Measurements from ENCODE around the gene PGF. TPM values are rescaled to one million over a fixed set of nuclear protein-coding genes. Genes with fewer than 3 reads are reported as not detected.

The PGF gene
- total RNA-seq, 1 donor from 2014 or later: 4.7 TPM

DNA sequence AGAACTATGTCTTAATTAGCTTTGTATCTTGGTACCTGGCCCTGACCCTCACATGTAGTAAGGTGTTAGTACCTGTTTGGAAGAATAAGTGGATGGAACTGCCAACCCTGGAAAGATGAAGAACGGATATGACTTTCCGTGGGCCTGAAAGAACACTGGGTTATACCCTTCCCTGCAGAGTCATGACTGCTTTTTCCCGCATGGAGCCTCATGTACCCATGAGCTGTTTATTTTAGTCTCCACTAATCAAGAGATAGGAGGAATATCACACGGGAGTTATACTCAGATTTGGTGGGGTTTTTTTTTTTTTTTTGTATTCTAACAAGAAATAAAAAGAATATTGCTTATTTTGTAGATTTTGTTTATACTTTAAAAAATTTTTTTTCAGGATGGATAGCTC, 57.8 kb downstream of the PGF start:
- intact Hi-C loops (cut with DNase I): no loop called here
- no peak for ATAC-seq
- no peak for DNase-seq
- Histone ChIP-seq H3K27ac (no peak overlapping the region), H3K4me1 (no peaks in the 10 kb centered on the region), H3K9me3 (no peaks in the 10 kb centered on the region), H3K27me3 (no peaks in the 10 kb centered on the region), H3K4me3 (no peak overlapping the region), H3K36me3 (peaks cover 100% of the 10 kb centered on the region)
- TF ChIP-seq, protein P1, sequence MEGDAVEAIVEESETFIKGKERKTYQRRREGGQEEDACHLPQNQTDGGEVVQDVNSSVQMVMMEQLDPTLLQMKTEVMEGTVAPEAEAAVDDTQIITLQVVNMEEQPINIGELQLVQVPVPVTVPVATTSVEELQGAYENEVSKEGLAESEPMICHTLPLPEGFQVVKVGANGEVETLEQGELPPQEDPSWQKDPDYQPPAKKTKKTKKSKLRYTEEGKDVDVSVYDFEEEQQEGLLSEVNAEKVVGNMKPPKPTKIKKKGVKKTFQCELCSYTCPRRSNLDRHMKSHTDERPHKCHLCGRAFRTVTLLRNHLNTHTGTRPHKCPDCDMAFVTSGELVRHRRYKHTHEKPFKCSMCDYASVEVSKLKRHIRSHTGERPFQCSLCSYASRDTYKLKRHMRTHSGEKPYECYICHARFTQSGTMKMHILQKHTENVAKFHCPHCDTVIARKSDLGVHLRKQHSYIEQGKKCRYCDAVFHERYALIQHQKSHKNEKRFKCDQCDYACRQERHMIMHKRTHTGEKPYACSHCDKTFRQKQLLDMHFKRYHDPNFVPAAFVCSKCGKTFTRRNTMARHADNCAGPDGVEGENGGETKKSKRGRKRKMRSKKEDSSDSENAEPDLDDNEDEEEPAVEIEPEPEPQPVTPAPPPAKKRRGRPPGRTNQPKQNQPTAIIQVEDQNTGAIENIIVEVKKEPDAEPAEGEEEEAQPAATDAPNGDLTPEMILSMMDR (IDR thresholded peaks at IDR 0.05): no peak

DNA sequence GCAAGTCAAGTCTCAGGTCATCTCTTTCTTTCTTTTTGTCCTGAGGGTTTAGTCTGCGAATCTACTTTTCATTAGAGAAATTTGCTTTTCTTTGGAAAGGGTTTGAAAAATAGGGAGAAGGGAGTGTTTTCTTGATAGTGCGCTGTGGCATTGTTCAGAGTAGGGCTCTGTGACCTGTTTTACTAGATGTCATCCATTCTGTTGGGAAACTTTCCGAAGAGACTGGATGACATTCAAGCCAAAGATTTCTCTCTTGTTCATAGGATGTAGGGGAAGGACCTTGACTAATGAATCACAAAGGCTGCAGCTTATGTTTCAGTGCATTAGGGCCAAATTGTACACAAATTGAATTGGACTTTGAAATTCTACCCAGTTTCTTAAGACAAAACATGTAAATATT, 59.0 kb downstream of the PGF start:
- peaks cover 100% of the 10 kb centered on the region for H3K36me3 ChIP-seq
- ATAC-seq: no peak
- intact Hi-C loops (cut with DNase I): no loop called here

DNA sequence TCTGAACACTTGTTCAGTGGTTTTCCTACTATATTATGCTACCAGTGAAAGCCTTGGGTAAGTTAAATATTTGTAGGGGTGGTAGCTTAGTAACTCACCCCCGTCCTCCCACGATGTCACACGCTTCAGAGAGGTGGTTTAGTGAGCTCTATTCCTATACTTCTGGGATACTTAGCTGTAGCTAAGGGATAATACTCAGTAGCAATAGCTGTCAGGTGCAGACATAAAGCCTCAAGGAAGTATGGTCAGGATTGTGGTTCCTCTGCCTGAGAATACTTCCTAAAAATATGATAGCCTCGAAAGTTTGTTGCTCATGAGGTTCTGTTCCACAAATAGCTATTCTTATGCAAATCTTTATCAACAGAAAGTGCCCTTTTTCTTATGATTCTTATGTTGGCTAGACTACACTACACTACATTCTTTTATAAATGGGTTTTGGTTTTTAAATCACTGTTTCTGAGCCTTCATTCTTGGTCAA, 61.7 kb downstream of the PGF start:
- H3K27ac ChIP-seq: no peak overlapping the region
- peaks cover 100% of the 10 kb centered on the region for H3K36me3 ChIP-seq
- intact Hi-C loops (cut with DNase I): no loop called here
- no peak for DNase-seq
- ATAC-seq: peak; percentile 72
- H3K27me3 ChIP-seq: no peaks in the 10 kb centered on the region
- H3K4me3 ChIP-seq: no peak overlapping the region
- TF ChIP-seq, protein P1 (IDR thresholded peaks at IDR 0.05): no peak
- H3K4me1 ChIP-seq: peaks cover 12% of the 10 kb centered on the region
- no peaks in the 10 kb centered on the region for H3K9me3 ChIP-seq

More for the DNA sequence above, 59.0 kb downstream of the PGF start:
- Histone ChIP-seq H3K4me3 (no peak overlapping the region), H3K4me1 (peaks cover 7% of the 10 kb centered on the region), H3K9me3 (no peaks in the 10 kb centered on the region), H3K27ac (no peak overlapping the region), H3K27me3 (no peaks in the 10 kb centered on the region)
- no peak for DNase-seq
- TF ChIP-seq, protein P1 (IDR thresholded peaks at IDR 0.05): no peak

DNA sequence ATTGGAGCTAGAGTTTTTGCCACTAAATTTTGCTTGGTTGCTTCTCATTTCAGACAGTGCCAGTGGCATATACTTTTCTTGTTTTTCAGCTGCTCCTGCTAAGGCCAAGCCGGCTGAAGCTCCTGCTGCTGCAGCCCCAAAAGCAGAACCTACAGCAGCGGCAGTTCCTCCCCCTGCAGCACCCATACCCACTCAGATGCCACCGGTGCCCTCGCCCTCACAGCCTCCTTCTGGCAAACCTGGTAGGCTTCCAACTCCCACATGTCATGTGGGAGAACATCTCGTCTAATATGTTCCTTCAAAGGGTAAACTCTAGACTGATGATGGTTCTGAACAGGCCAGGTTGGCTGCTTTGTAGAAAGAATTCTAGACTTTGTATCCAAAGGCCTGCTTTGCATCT, 62.7 kb downstream of the PGF start:
- H3K27me3 ChIP-seq: no peaks in the 10 kb centered on the region
- intact Hi-C loops (cut with DNase I): no loop called here
- peaks cover 17% of the 10 kb centered on the region for H3K4me1 ChIP-seq
- H3K9me3 ChIP-seq: no peaks in the 10 kb centered on the region
- TF ChIP-seq, protein P1 (IDR thresholded peaks at IDR 0.05): no peak
- ATAC-seq (peak; percentile 52), DNase-seq (no peak)
- no peak overlapping the region for H3K4me3 ChIP-seq
- H3K27ac ChIP-seq: no peak overlapping the region
- peaks cover 93% of the 10 kb centered on the region for H3K36me3 ChIP-seq

DNA sequence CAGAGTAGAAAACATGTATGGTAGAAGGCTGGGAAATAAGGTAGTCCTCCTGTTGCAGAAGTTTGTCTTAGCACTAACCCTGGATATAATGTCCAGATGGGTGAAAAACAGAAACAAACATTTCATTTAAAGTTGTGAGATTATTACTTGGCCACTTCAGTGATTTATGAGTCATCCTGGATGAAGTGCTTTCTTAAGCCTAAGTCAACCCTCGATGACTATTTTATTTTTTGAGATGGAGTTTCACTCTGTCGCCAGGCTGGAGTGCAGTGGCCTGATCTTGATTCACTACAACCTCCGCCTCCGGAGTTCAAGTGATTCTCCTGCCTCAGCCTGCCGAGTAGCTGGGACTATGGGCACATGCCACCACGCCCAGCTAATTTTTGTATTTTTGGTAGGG, 63.5 kb downstream of the PGF start:
- H3K9me3 ChIP-seq: no peaks in the 10 kb centered on the region
- no peak overlapping the region for H3K27ac ChIP-seq
- ATAC-seq (peak; percentile 65), DNase-seq (no peak)
- H3K36me3 ChIP-seq: peaks cover 92% of the 10 kb centered on the region
- H3K4me1 ChIP-seq: peaks cover 22% of the 10 kb centered on the region
- TF ChIP-seq, protein P1 (IDR thresholded peaks at IDR 0.05): no peak
- no peaks in the 10 kb centered on the region for H3K27me3 ChIP-seq
- no peak overlapping the region for H3K4me3 ChIP-seq
- intact Hi-C loops (cut with DNase I): no loop called here

Other genes starting within 250 kb of the PGF start
- 36.8 TPM for gene AREL1, start 242.5 kb downstream of the PGF start, total RNA-seq
- 40.7 TPM for gene FCF1, start 242.5 kb downstream of the PGF start, total RNA-seq
- 53.0 TPM for gene YLPM1, start 192.3 kb downstream of the PGF start, total RNA-seq
- not detected for gene PROX2, start 79.5 kb downstream of the PGF start, total RNA-seq
- gene DLST, start 73.7 kb downstream of the PGF start, total RNA-seq: 90.1 TPM
- gene RPS6KL1, start 32.3 kb downstream of the PGF start, total RNA-seq: 5.1 TPM
- 34.8 TPM for gene EIF2B2, start 47.3 kb upstream of the PGF start, total RNA-seq
- 33.4 TPM for gene MLH3, start 95.9 kb upstream of the PGF start, total RNA-seq
- 15.3 TPM for gene ACYP1, start 108.4 kb upstream of the PGF start, total RNA-seq
- 4.5 TPM for gene ZC2HC1C, start 114.0 kb upstream of the PGF start, total RNA-seq
- 78.1 TPM for gene NEK9, start 171.5 kb upstream of the PGF start, total RNA-seq
- 303 TPM for gene TMED10, start 221.0 kb upstream of the PGF start, total RNA-seq

Data from upper lobe of right lung (tissue), 1 donor.